HepG2 (cell line): ENCODE measurements around the gene ELOVL2. TPM values are rescaled to one million over a fixed set of nuclear protein-coding genes. Genes with fewer than 3 reads are reported as not detected.

Source experiments
- GTF3A ChIP-seq: sonication (generic); formaldehyde crosslinking; conservative IDR thresholded peaks from 2 replicates; pipeline ENCODE4 v1.4.0; 2020; ENCODE audit warnings: mild to moderate bottlenecking, missing genetic modification reagents
- LRRFIP1 ChIP-seq: sonication (generic); formaldehyde crosslinking; conservative IDR thresholded peaks from 2 replicates; pipeline ENCODE4 v1.4.0; 2020; ENCODE audit warnings: missing genetic modification reagents
- MIER3 ChIP-seq: IDR thresholded peaks from 2 replicates; pipeline ENCODE4 v1.6.1; 2016; ENCODE audit warnings: missing compliant biosample characterization, borderline replicate concordance
- MLXIP ChIP-seq: sonication (generic); formaldehyde crosslinking; IDR thresholded peaks from 2 replicates; pipeline ENCODE4 v1.9.0; 2021; ENCODE audit warnings: missing genetic modification reagents, borderline replicate concordance
- SNAPC4 ChIP-seq: sonication (generic); formaldehyde crosslinking; IDR thresholded peaks from 2 replicates; pipeline ENCODE4 v1.4.0; 2020; ENCODE audit warnings: mild to moderate bottlenecking, missing genetic modification reagents
- U2AF2 ChIP-seq: fragments of 200-400 bp; formaldehyde crosslinking; IDR thresholded peaks from 2 replicates; pipeline ENCODE4 v1.6.1; 2017; ENCODE audit warnings: low read depth, mild to moderate bottlenecking, low read length
- YEATS2 ChIP-seq: sonication (generic); formaldehyde crosslinking; IDR thresholded peaks from 2 replicates; pipeline ENCODE4 v1.4.0; 2020; ENCODE audit warnings: missing genetic modification reagents, borderline replicate concordance
- ZBTB3 ChIP-seq: sonication (generic); formaldehyde crosslinking; IDR thresholded peaks from 2 replicates; pipeline ENCODE4 v1.4.0; 2020; ENCODE audit warnings: low read depth, mild to moderate bottlenecking, moderate library complexity, missing genetic modification reagents, borderline replicate concordance
- ZNF282 ChIP-seq: fragments of 450-650 bp; IDR thresholded peaks from 2 replicates; pipeline ENCODE4 v1.6.1; 2018; ENCODE audit not compliant: partially characterized antibody
- ZNF652 ChIP-seq: IDR thresholded peaks from 2 replicates; pipeline ENCODE4 v1.6.1; 2016; ENCODE audit warnings: low read depth, borderline replicate concordance
- ZNF878 ChIP-seq: sonication (generic); formaldehyde crosslinking; IDR thresholded peaks from 2 replicates; pipeline ENCODE4 v1.8.1; 2023; ENCODE audit warnings: mild to moderate bottlenecking, missing genetic modification reagents, moderate library complexity
- polyA plus RNA-seq, 8 experiments: library from polyadenylated mRNA; depleted of rRNA in 3 of 8; stranded (reverse) in 7 of 8; unstranded in 1 of 8; fragments of >200 nt; fragmentation: Illumina TruSeq in 4 of 8; extraction: Trizol in 4 of 8; gene quantifications; 2 replicates each; pipeline versions ENCODE4 v1.2.1 to v1.2.3, GENCODE V29; 2011 to 2016; ENCODE audit warnings: low read depth in 4 of 8, missing spikeins in 1 of 8, mixed read lengths in 1 of 8; ENCODE audit not compliant: insufficient read depth in 1 of 8
- total RNA-seq, 5 experiments: library from RNA; depleted of rRNA; stranded (reverse); fragments of >200 nt; fragmentation: Illumina TruSeq; extraction: Trizol; gene quantifications; 2 replicates each; pipeline ENCODE4 v1.2.3, GENCODE V29; 2016; ENCODE audit warnings: low read depth in 1 of 5

The ELOVL2 gene
- total and polyA plus RNA-seq, 2 of the 13 experiments (the other 11 are each of a cell fraction or from before 2014, with no cell fraction given) = 43.6 to 65.4 TPM

GRCh38 chr6:10999994-11000393 is 44.1 kb downstream of the ELOVL2 start (continued):
- TF ChIP-seq SNAPC4 (CRISPR knock-in tag) (no peak), ZNF652 (no peak), MLXIP (no peak), ZBTB3 (CRISPR knock-in tag) (no peak), ZNF282 (no peak), ZNF878 (CRISPR knock-in tag) (no peak), MIER3 (CRISPR knock-in tag) (no peak), GTF3A (CRISPR knock-in tag) (no peak), U2AF2 (no peak), LRRFIP1 (CRISPR knock-in tag) (no peak), YEATS2 (CRISPR knock-in tag) (no peak)
- TF ChIP-seq, all 625 proteins: peak for 0
